NCI-H526 (cell line): ENCODE results near the gene ZNF558.
A peak's percentile ranks its signal among the peaks of the same experiment; 100 is the strongest.

Experiments used
- DNase-seq, 2 experiments: peaks; one replicate each; lab custom pipeline; 2025; lab: John Stamatoyannopoulos, UW

Gene ZNF558

DNA sequence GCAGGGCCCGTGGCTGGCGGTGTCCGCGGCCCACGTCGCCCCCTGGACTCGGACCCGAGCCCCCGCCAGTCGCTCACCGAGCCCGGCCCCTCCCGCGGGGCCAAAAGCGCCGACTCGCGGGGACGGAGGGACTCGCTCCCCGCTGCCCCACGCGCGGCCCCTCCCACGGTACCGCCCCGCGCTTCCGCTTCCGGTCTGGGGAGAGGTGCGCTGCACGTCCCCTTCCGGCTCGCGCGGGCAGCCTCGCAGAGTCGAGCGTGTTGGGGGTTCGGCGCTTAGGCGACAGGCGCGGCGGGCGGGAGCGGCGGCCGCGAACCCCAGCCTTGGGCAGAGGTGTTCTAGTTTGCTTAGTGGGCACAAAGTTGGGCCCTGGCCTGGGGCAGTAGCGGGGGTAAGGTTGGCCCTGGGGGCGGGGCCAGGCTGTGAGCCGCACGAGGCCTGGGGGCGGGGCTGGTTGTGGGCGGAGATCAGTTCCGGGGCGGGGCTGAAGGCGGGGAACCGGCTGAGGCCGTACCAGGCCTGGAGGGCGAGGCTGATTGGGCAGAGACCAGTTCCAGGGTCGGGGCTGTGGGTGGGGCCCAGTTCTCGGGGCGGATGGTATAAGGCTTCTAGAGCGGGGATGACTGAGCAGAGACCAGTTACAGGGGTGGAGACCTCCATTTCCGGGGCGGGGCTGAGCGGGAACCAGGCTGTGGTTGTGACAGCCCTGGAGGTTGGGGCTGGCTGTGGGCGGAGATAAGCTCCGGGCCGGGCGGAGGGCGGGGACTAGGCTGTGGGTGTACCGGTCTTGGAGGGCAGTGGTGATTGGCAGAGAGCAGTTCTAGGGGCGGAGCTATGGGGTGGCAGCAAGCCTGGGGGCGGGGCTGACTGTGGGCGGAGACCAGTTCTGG lies at the start of gene ZNF558, which contains the start of gene MBD3L1:
Gene ZNF558, minus strand, starts transcription at position 173 of the 890 bp plus-strand sequence. CDS start 9,645 bp downstream, outside the sequence.
Gene MBD3L1, plus strand, starts transcription at position 246 of the 890 bp plus-strand sequence. CDS start 10,302 bp downstream, outside the sequence.
- DNase-seq, result peak; percentile 93 to 95

DNA sequence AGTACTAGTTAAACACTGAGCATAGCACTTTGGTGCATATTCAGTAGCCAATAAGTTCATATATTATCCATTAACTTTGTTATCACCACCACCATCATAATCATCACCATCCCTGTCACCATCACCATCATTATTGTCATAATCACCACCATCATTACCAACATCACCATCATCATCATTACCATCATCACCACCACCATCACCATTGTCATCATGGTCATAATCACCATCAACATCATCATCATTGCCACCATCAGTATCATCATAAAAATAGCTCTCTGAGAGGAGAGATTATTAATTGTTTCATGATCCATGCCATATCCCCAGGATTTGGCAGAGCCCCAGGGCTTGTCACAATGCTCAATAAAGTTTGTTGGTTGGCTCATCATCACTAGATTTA lies 49.4 kb upstream of the ZNF558 start:
- no peak for DNase-seq

DNA sequence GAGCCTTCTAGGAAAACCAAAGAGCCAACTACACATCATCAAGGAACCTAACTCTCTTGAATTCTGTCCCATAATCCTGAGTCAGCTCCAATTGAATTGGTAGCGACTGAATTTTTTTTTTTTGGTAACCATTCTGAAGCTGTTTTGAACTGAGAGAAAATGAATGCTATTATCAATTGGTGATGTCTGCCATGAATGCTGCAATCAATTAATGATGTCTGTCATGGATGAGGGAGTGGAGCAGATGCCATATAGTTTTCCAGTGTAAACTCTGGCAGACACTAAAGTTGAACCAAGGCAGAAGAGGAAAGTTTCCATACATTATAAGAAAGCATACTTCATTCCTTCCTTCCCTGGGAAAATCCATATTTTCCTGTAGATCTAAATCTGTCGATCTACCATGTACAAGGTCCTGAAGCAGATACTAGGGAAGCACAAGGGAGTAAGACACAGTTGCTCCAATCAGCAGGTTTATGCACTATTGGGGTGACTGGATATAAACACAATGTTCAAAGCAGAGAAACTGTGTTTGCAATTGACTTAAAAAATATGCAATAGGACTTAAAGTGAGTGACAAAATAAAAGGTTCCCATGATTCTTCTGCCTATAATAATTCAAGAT lies 48.9 kb upstream of the ZNF558 start:
- DNase-seq, result no peak

DNA sequence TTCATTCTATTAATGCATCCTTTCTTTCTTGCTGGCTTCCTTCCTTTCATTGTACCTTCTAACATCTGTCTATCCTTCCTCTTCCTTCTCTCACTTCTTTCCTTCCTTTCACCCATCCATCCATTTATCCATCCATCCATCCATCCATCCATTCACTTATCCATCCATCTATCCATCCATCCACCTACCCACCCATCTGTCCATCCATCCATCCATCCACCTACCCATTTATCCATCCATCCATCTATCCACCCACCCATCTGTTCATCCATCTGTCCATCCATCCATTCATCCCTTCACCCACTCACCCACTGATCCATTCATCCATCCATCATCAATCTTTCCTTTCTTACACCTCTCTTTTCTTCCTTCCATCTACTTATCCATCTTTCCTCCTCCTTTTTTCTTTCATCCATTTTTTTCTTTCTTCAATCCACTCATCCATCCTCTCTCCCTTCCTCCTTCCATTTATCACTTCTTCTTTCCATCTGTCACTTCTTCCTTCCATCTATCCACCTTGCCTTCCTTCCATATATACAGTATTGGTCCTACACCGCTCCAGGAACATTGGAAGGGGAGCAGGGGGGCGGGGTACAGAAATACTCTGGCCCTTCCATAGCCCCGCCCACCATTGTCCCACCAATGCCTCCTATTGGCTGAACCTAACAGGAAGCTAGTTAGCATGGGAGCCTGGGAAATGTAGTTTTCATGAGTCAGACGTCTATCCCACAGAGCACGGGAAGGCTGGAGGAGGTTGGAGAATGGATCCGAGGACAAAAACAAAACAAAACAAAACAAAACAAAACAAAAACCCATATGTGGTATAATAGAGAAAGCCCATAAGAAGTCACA lies 46.0 kb upstream of the ZNF558 start:
- peak in 1 of 2 experiments; percentile 16 for DNase-seq

DNA sequence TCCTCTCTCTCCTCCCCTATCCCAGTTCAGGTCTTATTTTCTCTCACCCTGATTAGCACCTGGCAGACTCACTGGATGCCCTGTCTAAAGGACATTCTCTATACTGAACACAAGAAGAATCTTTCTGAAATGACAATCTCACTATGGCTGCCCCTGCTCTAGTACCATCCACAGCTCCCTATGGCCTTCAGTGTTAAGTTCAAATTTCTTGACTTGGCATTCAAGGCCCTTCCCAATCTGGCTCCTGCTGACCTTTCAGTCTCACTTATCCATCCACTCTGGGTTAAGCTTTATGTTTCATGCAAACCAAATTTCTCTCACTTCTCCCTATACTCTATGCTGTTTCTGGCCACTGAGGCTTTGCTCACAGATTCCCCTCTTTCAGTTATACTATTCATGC lies 34.2 kb upstream of the ZNF558 start:
- DNase-seq, result no peak

DNA sequence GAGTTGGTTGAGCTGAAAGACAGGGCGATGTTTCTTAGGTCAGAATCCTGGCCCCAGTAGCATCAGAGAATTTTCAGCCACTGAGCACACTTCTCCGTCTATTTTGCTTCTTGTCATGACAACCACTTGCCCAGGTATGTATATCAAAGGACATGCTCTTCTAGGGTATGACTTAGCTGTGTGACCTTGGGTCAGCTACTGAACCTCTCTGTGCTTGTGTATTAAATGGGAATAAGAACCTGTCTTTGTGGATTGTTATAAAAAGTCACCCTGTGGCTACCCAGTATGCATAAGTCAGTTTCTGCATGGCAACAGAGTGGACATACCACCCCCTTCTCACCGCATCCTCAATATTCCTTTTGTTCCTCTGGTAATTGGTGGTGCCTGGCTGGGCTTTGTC lies 26.2 kb upstream of the ZNF558 start:
- no peak for DNase-seq

DNA sequence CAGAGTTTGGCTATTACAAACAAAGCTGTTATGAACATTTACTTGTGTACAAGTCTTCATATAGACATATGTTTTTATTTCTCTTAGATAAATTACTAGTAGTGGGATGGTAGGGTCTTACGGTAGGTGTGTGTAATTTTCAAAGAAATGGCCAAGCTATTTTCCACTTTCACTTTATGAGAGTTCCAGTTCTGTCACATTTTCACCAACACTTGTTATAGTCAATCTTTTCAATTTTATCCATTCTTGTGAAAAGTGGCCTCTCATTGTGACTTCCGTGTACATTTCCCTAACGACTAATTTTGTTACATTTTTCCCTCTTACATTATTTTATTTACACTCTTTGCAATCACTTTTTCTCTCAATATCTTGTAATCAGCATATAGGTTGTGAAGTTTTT lies 18.4 kb upstream of the ZNF558 start:
- DNase-seq, result no peak

DNA sequence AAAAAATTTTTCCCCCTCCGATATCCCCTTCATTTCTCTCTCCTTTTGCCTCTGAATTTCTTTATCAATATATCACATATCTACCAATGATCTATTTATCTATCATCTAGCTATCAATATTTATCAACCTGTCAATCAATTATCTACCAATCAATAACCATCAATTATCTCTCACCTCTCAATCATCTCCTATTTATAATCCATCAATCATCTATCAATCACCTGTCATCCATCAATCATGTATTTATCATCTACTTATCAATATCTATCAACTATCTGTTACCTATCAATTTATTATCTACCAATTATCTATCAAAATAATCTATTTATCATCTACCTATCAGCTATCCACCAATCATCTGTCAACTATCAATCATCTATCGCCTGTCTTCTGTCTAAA lies 17.1 kb upstream of the ZNF558 start:
- DNase-seq, result no peak

DNA sequence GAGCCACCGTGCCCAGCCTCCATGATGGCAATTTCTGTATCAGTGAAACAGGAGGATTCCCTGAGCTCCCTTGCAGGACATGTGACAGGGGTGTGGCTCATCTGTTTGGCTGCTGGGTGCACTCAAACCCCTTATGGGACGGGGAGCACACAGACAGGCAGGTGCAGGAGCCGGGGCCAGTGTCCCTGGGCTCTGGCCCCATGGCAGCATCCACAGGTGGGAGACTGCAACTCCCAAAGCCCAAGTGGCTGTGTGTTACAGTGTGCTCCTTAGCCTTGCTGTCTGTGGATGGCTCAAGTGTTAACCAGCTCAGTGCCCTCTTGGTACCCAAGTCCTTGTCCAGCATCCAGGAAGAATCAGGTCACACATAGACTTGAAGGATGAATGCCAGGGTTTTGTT lies 14.7 kb upstream of the ZNF558 start:
- DNase-seq, result no peak

DNA sequence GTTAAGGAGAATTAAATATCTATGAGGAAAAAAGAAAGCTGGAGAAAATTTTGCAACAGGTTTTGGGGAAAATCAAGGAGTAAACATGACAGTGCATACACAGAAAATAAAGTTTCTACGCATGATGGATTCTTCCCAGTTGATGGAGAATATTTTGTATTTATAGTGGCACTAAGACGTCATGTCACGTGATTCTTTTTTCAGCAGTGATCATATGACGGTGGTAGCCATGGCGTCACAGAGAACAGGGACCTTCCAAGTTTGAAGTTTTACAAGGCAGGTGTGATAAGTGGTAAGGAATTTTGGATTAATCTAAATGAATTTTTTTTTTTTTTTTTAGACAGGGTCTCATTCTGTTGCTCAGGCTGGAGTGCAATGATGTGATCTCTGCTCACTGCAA lies 8.6 kb upstream of the ZNF558 start:
- no peak for DNase-seq

DNA sequence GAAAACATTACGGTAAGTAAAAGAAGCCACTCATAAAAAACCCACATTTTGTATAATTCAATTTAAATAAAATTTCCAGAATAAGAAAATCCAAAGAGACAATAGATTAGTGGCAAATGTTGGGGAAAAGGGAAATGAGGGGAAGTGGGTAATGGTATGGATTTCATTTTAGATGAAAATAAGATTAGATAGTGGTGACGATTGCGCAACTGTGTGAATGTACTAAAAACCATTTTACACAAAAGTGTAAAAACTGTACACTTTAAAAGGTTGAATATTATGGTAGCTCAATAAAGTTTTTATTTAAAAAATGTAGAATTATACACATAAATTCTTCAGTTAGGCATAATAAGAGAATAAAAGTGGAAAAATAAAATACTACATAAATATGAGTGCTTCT lies 3.8 kb upstream of the ZNF558 start:
- no peak for DNase-seq

DNA sequence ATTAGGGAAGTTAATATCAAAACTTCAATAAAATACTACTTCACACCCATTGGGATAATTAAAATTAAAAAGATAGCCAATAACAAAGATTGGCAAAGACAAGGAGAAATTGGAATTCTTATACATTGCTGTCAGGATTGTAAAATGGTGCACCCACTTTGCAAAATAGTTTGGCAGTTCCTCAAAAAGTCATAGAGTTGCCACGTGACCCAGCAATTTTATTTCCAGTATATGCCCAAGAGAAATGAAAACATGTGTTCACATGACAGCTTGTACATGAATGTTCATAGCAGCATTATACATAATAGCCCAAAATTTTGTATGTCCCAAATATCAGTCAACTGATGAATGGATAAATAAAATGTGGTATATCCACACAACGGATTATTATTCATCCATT lies 3.3 kb upstream of the ZNF558 start:
- no peak for DNase-seq

DNA sequence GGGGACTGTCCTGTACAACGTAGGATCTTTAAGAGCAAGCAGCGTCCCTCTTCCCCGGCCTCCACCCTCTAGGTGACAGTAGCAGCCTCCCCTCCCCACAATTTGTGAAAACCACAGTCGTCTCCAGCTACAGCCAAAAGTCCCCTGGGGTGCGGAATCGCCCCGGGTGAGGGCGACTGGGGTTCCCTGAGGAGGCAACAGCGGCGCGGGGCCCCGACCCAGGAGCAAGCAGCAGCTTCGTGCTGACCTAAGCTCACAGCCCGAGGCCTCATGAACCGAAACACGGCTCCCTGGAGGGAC lies 322 bp downstream of the ZNF558 start:
- DNase-seq, result peak in 1 of 2 experiments; percentile 40

DNA sequence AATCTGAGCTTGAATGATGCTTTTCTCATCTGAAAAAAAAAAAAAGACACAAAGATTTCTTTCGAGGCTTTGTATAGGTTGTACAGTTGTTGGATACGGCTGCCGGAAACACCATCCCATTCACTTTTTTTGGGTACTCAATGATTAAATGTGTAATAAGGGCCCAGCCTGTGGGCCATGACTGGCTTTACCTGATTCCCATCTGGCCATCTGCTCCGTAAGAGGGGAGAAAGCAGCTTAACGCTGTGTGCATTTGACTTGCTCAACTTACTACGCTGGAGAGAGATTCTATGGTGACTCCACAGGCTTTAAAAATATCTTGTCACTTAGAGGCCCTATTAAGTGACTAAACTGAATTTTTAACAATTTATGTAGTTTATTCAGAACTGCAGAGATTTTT lies 731 bp downstream of the ZNF558 start:
- no peak for DNase-seq

DNA sequence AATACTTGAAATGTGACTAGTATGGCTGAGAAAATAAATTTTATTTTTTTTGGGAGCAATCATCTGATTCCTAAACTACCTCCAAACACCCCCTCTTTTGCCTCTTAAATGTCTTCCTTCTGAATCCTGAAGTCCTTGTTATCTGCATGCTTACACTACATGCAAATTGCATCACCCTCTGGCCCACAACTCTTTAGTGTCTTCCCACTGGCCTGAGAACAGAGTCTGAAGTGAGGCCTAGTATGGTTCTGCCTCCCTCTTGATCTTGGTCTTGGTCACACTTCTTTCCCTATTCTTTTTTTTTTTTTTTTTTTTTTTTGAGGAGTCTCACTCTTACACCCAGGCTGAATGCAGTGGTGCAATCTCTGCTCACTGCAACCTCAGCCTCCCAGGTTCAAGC lies 4.8 kb downstream of the ZNF558 start:
- DNase-seq, result no peak

DNA sequence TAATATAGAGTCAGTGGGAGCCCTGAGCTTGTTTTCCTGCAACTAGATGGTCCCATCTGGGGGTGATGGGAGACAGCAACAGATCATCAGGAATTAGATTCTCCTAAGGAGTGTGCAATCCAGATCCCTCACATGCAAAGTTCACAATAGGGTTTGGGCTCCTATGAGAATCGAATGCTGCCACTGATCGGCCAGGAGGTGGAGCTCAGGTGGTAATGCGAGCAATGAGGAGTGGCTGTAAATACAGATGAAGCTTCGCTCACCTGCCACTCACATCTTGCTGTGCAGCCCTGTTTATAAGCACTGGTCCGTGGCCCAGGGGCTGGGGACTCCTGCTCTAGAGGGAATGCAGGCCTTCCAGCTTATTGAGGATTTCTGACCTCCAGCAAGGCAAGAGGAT lies 5.7 kb downstream of the ZNF558 start:
- no peak for DNase-seq

DNA sequence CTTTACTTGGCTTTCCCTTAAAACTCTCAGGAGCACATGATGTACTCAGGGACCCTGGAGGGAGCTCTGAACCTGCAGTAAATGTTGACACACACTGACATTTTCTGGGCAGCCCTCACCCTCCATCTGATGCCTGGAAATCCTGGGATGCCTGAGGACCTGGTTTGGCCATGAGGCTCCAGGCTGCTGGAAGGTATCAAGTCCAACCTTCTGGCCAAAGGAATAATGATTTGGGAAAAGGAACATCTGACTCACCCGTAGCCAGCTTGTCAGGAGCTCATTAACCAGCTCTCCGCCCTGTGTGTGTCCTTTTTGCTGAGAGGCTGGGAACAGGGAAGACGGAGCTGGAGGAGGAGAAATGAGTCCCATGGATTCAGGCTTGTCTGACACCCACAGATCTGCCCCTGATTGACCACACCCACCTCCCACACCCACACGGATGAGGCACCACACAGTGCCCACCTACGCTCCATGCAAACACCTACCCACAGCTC lies 10.3 kb downstream of the ZNF558 start:
- no peak for DNase-seq

DNA sequence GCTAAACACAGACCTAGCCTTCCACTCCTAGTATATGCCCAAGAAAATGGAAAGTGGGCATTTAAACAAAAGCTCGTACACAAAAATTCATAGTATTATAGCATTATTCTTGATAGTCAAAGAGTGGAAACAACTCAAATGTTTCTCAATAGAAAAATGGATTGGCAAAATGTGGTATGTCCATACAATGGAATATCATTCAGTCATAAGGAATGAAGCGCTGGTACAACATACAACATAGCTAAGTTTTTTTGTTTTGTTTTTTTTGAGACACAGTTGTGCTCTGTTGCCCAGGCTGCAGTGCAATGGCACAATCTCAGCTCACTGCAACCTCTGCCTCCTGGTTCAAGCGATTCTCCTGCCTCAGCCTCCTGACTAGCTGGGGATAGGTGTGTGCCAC lies 11.9 kb downstream of the ZNF558 start:
- DNase-seq, result no peak

DNA sequence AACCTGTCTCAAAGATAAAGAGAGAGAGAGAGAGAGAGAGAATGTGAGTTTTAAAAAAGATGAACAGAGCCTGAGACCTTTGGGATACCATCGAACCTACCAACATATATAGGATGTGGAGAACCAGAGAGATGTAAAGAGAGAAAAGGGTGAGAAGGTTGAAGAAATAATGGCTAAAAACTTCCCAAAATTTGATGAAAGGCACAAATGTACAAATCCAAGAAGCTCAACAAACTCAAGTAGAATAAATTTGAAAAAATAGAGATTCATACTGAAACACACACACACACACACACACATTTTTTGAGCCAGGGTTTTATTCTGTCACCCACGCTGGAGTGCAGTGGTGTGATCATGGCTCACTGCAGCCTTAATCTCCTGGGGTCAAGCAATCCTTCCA lies 16.3 kb downstream of the ZNF558 start:
- no peak for DNase-seq

DNA sequence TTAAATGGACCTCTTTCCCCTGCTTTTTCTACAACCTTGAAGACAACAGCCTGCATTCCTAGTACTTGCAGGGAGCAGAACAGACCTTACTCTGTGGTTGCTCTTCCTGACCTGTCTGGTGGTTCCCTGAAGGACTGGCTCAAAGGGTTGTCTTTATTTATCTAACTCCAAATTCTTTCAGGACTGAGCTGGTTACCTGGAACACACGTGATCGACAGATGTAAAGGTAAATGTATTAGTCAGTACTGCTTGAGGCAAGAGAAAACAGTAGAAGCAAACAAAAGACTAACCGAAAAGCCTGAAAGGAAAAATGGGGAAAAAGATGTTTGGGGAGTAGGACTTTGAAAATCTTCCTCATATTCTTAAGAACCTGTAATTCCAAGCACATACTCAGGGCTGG lies 17.9 kb downstream of the ZNF558 start:
- DNase-seq, result no peak

DNA sequence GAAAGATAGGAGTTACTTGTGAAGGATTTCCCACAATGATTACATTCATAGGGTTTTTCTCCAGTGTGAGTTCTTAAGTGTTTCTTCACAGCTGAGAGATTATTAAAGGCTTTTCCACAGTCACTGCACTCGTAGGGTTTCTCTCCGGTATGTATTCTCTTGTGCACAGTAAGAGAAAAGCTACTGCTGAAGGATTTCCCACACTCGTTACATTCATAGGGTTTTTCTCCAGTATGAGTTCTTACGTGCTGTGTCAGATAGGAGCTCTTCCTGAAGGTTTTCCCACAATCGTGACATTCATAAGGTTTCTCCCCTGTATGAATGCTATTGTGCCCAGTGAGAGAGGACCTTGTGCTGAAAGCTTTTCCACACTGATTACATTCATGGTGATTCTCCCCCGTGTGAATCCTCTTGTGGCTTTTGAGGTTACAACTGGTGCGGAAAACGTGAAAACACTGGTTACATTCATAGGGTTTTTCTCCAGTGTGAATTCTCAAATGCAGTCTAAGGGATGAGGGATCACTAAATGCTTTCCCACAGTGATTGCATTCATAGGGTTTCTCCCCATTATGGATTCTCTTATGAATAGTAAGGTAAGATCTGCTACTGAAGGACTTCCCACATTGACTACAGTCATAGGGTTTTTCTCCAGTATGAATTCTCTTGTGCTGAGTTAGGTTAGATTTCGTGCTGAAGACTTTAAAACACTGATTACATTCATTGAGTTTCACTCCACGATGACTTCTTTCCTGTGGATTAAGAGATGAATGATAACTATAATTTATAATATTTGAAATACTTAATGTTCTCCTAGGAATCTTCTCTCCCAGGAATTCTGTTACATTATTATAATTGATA lies 20.6 kb downstream of the ZNF558 start:
- DNase-seq, result no peak

DNA sequence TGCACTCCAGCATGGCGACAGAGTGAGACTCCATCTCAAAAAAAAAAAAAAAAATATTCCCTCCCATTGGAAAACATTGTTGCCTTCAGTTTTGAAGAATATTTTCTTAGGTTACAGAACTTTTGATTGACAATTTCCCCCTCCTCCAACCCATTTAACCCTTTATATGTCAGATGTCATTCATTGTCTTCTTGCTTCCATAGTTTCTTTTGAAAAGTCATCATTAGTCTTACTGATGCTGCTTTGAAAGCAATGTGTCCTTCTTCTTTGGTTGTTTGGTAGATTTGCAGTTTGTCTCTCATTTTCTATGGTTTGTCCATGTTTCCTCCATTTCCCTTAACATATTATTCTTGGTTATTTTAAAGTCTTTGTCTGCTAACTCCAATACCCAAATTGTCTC lies 25.4 kb downstream of the ZNF558 start:
- no peak for DNase-seq
